SK-N-MC (cell line): ENCODE data around the gene ZBTB7C.

ENCODE experiments used
- DNase-seq: peaks from one replicate; pipeline ENCODE4 v3.0.0-alpha.2; 2011; ENCODE audit warnings: low read depth, low spot score
- H3K27ac ChIP-seq: fragments of 200-600 bp; sonication (generic); 2 replicates; pipeline ENCODE4 v1.5.1; 2016; ENCODE audit warnings: mixed run types
- H3K36me3 ChIP-seq: fragments of 200-600 bp; sonication (generic); 2 replicates; pipeline ENCODE4 v1.6.1; 2017; ENCODE audit warnings: antibody characterized with exemption, low read length, mixed read lengths; ENCODE audit not compliant: insufficient read depth
- H3K4me3 ChIP-seq: fragments of 200-600 bp; sonication (generic); 2 replicates; pipeline ENCODE4 v1.5.1; 2016
- H3K9ac ChIP-seq: fragments of 200-600 bp; sonication (generic); 2 replicates; pipeline ENCODE4 v1.8.0; 2017; ENCODE audit warnings: mixed run types, mixed read lengths; ENCODE audit not compliant: insufficient read length
- H3K9me3 ChIP-seq: fragments of 200-600 bp; sonication (generic); 2 replicates; pipeline ENCODE4 v1.6.1; 2017; ENCODE audit warnings: low read depth, mild to moderate bottlenecking, antibody characterized with exemption, low read length, moderate library complexity, mixed read lengths
- EZH2 ChIP-seq: fragments of 200-600 bp; sonication (generic); IDR thresholded peaks from one replicate; pipeline ENCODE4 v1.6.1; 2017; ENCODE audit warnings: antibody characterized with exemption
- FOXP2 ChIP-seq: optimal IDR thresholded peaks from 2 replicates; pipeline ENCODE3; 2011; ENCODE audit warnings: mild to moderate bottlenecking, moderate library complexity; ENCODE audit not compliant: insufficient read depth; ENCODE audit errors: extremely low read length, control extremely low read depth
- POLR2AphosphoS5 ChIP-seq: IDR thresholded peaks from 2 replicates; pipeline ENCODE4 v1.6.1; 2012; ENCODE audit warnings: mild to moderate bottlenecking, low read depth, low read length, borderline replicate concordance

ZBTB7C gene

GRCh38 chr18:48408111-48408726 is 964 bp downstream of the ZBTB7C start:
- peak overlapping the region; percentile 76 for H3K4me3 ChIP-seq
- no peaks in the 10 kb centered on the region for H3K9me3 ChIP-seq
- H3K27ac ChIP-seq: no peak overlapping the region
- no peak for DNase-seq
- no peaks in the 10 kb centered on the region for H3K36me3 ChIP-seq
- TF ChIP-seq EZH2: no peak
- TF ChIP-seq FOXP2: no peak
- no peak for TF ChIP-seq POLR2AphosphoS5
- H3K9ac ChIP-seq: no peak overlapping the region

- peak overlapping the region; percentile 76; the same call in 1 of the 2 replicates for H3K4me3 ChIP-seq
Observed at GRCh38 chr18:48407358-48407757, 1.8 kb downstream of the ZBTB7C start.

GRCh38 chr18:48405978-48406377 is 3.2 kb downstream of the ZBTB7C start:
- no peak for TF ChIP-seq POLR2AphosphoS5
- TF ChIP-seq EZH2: no peak
- no peak for TF ChIP-seq FOXP2
- H3K4me3 ChIP-seq: no peak overlapping the region
- H3K27ac ChIP-seq: no peak overlapping the region
- no peak overlapping the region for H3K9ac ChIP-seq
- H3K36me3 ChIP-seq: no peaks in the 10 kb centered on the region
- DNase-seq: no peak
- no peaks in the 10 kb centered on the region for H3K9me3 ChIP-seq

More at GRCh38 chr18:48407358-48407757, 1.8 kb downstream of the ZBTB7C start:
- no peak for DNase-seq
- H3K36me3 ChIP-seq: no peaks in the 10 kb centered on the region
- H3K27ac ChIP-seq: no peak overlapping the region
- no peak overlapping the region for H3K9ac ChIP-seq
- H3K9me3 ChIP-seq: no peaks in the 10 kb centered on the region
- TF ChIP-seq FOXP2 (no peak), EZH2 (no peak), POLR2AphosphoS5 (no peak)

GRCh38 chr18:48404716-48405507 is 4.3 kb downstream of the ZBTB7C start:
- Histone ChIP-seq H3K9me3 (no peaks in the 10 kb centered on the region), H3K36me3 (no peaks in the 10 kb centered on the region), H3K9ac (no peak overlapping the region), H3K4me3 (no peak overlapping the region), H3K27ac (no peak overlapping the region)
- DNase-seq: no peak
- TF ChIP-seq POLR2AphosphoS5 (no peak), FOXP2 (no peak), EZH2 (no peak)

GRCh38 chr18:48402953-48403352 is 6.2 kb downstream of the ZBTB7C start:
- Histone ChIP-seq H3K4me3 (no peak overlapping the region), H3K36me3 (no peaks in the 10 kb centered on the region), H3K27ac (no peak overlapping the region), H3K9ac (no peak overlapping the region), H3K9me3 (no peaks in the 10 kb centered on the region)
- TF ChIP-seq EZH2 (no peak), POLR2AphosphoS5 (no peak)
- no peak for DNase-seq

- Histone ChIP-seq H3K9me3 (no peaks in the 10 kb centered on the region), H3K27ac (peak overlapping the region; percentile 42; the same call in 1 of the 2 replicates), H3K4me3 (peak overlapping the region; percentile 51), H3K9ac (no peak overlapping the region), H3K36me3 (no peaks in the 10 kb centered on the region)
- no peak for DNase-seq
- TF ChIP-seq EZH2 (no peak), FOXP2 (no peak), POLR2AphosphoS5 (no peak)
Observed at GRCh38 chr18:48399303-48400075, 9.7 kb downstream of the ZBTB7C start.

GRCh38 chr18:48398074-48398473 is 11.1 kb downstream of the ZBTB7C start:
- no peaks in the 10 kb centered on the region for H3K36me3 ChIP-seq
- DNase-seq: no peak
- no peak overlapping the region for H3K4me3 ChIP-seq
- no peak overlapping the region for H3K9ac ChIP-seq
- TF ChIP-seq POLR2AphosphoS5 (no peak), FOXP2 (no peak), EZH2 (no peak)
- H3K27ac ChIP-seq: no peak overlapping the region
- no peaks in the 10 kb centered on the region for H3K9me3 ChIP-seq

- no peak overlapping the region for H3K9ac ChIP-seq
- H3K4me3 ChIP-seq: no peak overlapping the region
- no peak for DNase-seq
- no peaks in the 10 kb centered on the region for H3K36me3 ChIP-seq
- no peak overlapping the region for H3K27ac ChIP-seq
- no peak for TF ChIP-seq FOXP2
- no peak for TF ChIP-seq POLR2AphosphoS5
- TF ChIP-seq EZH2: no peak
- H3K9me3 ChIP-seq: no peaks in the 10 kb centered on the region
Observed at GRCh38 chr18:48397021-48397420, 12.2 kb downstream of the ZBTB7C start.

- no peak for DNase-seq
- Histone ChIP-seq H3K27ac (no peak overlapping the region), H3K9ac (no peak overlapping the region), H3K36me3 (no peaks in the 10 kb centered on the region), H3K9me3 (no peaks in the 10 kb centered on the region), H3K4me3 (no peak overlapping the region)
- TF ChIP-seq POLR2AphosphoS5 (no peak), EZH2 (no peak), FOXP2 (no peak)
Observed at GRCh38 chr18:48396561-48396960, 12.6 kb downstream of the ZBTB7C start.
